ENCODE data around the gene TOP3B.

The TOP3B gene

DNA sequence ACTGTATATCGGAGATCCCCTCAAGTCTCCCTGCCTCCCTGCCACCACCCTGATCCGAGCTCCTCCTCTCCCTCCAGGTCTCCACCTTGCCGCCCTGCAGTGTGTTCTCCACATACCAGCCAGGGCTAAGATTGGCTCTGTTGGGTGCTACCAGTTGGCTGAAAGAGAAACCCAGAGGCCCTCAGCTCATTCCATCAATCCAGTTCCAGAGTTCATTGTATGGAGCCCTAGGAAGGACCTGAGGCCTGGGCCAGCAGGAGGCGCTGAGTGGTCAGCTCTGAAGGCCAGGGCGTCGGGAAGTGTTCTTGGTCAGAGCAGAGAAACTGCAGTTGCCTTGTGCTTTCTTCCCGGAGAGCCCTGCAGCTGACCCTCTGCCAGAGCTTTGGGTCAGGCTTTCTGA, 2.2 kb upstream of the TOP3B start:
- H2BK12ac ChIP-seq (ENCODE audit: low read length in 2 of 2): no peak overlapping the region
- no peak overlapping the region for H2BK5ac ChIP-seq (ENCODE audit: low read depth, low read length, poor library complexity, severe bottlenecking)
- H3K4ac ChIP-seq (ENCODE audit: low read depth in 1 of 2, low read length in 2 of 2): no peak overlapping the region
- no peak overlapping the region for H3K9ac ChIP-seq (ENCODE audit: low read length)
- no peak overlapping the region for H3K27ac ChIP-seq (ENCODE audit: low read length, poor library complexity, severe bottlenecking)
- H3K14ac ChIP-seq (ENCODE audit: low read length in 2 of 2): no peak overlapping the region
- DNase-seq: peak; percentile 8
- no peak overlapping the region for H4K91ac ChIP-seq (ENCODE audit: low read length)
- H4K8ac ChIP-seq (ENCODE audit: low read length): no peak overlapping the region
- H3K27me3 ChIP-seq (ENCODE audit: control insufficient read depth in 1 of 2, insufficient read depth in 1 of 2, low read length in 2 of 2): peaks cover 16 to 20% of the 10 kb centered on the region in 2 experiments
- no peak overlapping the region for H2BK15ac ChIP-seq (ENCODE audit: low read depth, poor library complexity, severe bottlenecking)
- H3K4me1 ChIP-seq (ENCODE audit: control insufficient read depth, insufficient read depth, low read depth, low read length): peaks cover 5% of the 10 kb centered on the region
- no peak overlapping the region for H2AK5ac ChIP-seq (ENCODE audit: low read length, severe bottlenecking)
- no peak overlapping the region for H2AFZ ChIP-seq (ENCODE audit: low read depth, low read length)
- H2BK120ac ChIP-seq (ENCODE audit: low read depth, low read length): no peak overlapping the region
- H3K9me3 ChIP-seq (ENCODE audit: control insufficient read depth, low read length): no peaks in the 10 kb centered on the region
- 42% methylated on average over 7 of the region's 7 CpGs for whole genome bisulfite sequencing
- no peak overlapping the region for H3K4me2 ChIP-seq (ENCODE audit: low read length, poor library complexity, severe bottlenecking)
- peaks cover 0 to 3% of the 10 kb centered on the region in 2 experiments for H3K36me3 ChIP-seq (ENCODE audit: control insufficient read depth in 1 of 2, insufficient read depth in 2 of 2, low read depth in 1 of 2, low read length in 2 of 2)
- no peak overlapping the region for H3K18ac ChIP-seq (ENCODE audit: low read depth in 1 of 2, low read length in 2 of 2)
- H3K23ac ChIP-seq (ENCODE audit: low read length in 2 of 2): no peak overlapping the region
- peaks cover 11% of the 10 kb centered on the region for H3K79me1 ChIP-seq (replicated peaks; ENCODE audit: low read length, poor library complexity, severe bottlenecking)
- no peak overlapping the region for H3K4me3 ChIP-seq (ENCODE audit: insufficient read depth in 1 of 2, low read depth in 1 of 2, low read length in 2 of 2)

DNA sequence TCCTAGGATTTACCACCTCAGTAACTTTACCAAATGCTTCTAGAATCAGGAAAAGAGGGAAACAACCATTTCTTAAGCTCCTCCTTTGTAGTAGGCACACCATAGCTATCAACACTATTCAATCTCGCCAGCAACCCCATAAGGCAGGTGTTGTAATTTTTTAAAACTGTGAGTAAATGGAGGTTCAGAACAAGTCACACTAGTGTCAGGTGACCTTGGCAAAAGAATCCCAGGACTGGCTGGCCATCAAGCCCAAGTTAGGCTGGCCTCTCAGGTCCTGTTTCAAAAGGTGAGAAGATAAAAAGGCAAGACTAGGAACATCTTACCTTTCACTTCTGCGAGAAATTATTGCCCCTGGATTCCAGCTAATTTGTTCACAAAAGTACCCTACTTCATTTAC, 713 bp downstream of the TOP3B start:
- peak overlapping the region; percentile 29 to 86 for H3K18ac ChIP-seq (ENCODE audit: low read depth in 1 of 2, low read length in 2 of 2)
- 6% methylated on average over 1 of the region's 2 CpGs for WGBS
- H2BK5ac ChIP-seq (ENCODE audit: low read depth, low read length, poor library complexity, severe bottlenecking): no peak overlapping the region
- H3K23ac ChIP-seq (ENCODE audit: low read length in 2 of 2): no peak overlapping the region
- peak; percentile 3 for DNase-seq
- peak overlapping the region; percentile 95 to 99 for H3K4me3 ChIP-seq (ENCODE audit: insufficient read depth in 1 of 2, low read depth in 1 of 2, low read length in 2 of 2)
- H2BK12ac ChIP-seq (ENCODE audit: low read length in 2 of 2): no peak overlapping the region
- H3K4me2 ChIP-seq (ENCODE audit: low read length, poor library complexity, severe bottlenecking): peak overlapping the region; percentile 78
- no peak overlapping the region for H3K27ac ChIP-seq (ENCODE audit: low read length, poor library complexity, severe bottlenecking)
- peak overlapping the region in 1 of 2 experiments; percentile 8 for H3K14ac ChIP-seq (ENCODE audit: low read length in 2 of 2)
- H3K4me1 ChIP-seq (ENCODE audit: control insufficient read depth, insufficient read depth, low read depth, low read length): peaks cover 5% of the 10 kb centered on the region
- peak overlapping the region in 1 of 2 experiments; percentile 87 for H3K4ac ChIP-seq (ENCODE audit: low read depth in 1 of 2, low read length in 2 of 2)
- peak overlapping the region; percentile 98 for H3K9ac ChIP-seq (ENCODE audit: low read length)
- H3K27me3 ChIP-seq (ENCODE audit: control insufficient read depth in 1 of 2, insufficient read depth in 1 of 2, low read length in 2 of 2): no peaks in the 10 kb centered on the region
- peaks cover 12 to 22% of the 10 kb centered on the region in 2 experiments for H3K36me3 ChIP-seq (ENCODE audit: control insufficient read depth in 1 of 2, insufficient read depth in 2 of 2, low read depth in 1 of 2, low read length in 2 of 2)
- peak overlapping the region; percentile 25 for H4K91ac ChIP-seq (ENCODE audit: low read length)
- H2BK15ac ChIP-seq (ENCODE audit: low read depth, poor library complexity, severe bottlenecking): no peak overlapping the region
- peaks cover 28% of the 10 kb centered on the region for H3K79me1 ChIP-seq (replicated peaks; ENCODE audit: low read length, poor library complexity, severe bottlenecking)
- H4K8ac ChIP-seq (ENCODE audit: low read length): peak overlapping the region; percentile 86
- no peak overlapping the region for H2AK5ac ChIP-seq (ENCODE audit: low read length, severe bottlenecking)
- no peaks in the 10 kb centered on the region for H3K9me3 ChIP-seq (ENCODE audit: control insufficient read depth, low read length)
- no peak overlapping the region for H2AFZ ChIP-seq (ENCODE audit: low read depth, low read length)
- no peak overlapping the region for H2BK120ac ChIP-seq (ENCODE audit: low read depth, low read length)

DNA sequence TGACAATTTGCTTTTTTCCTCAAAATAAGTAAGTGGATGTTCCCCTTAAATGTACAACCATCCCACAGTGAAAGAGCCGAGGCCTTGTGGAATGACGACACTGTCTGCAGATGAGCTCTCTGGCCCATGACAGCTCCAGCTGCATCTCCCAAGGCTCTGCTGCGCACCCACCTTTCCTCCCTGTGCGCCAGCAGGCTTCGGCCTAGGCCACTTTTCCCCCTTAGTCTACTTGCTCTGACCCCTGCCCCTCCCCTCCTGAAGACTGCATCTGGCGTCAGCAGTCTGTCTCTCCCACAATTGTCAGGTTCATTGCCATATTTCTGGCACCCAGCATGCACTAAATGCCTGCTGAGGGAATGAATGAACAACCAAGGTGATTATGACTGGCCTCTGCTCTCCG, 2.0 kb downstream of the TOP3B start:
- Histone ChIP-seq H3K4ac (ENCODE audit: low read depth in 1 of 2, low read length in 2 of 2) (no peak overlapping the region), H3K4me2 (ENCODE audit: low read length, poor library complexity, severe bottlenecking) (no peak overlapping the region), H2BK15ac (ENCODE audit: low read depth, poor library complexity, severe bottlenecking) (no peak overlapping the region), H3K79me1 (replicated peaks; ENCODE audit: low read length, poor library complexity, severe bottlenecking) (peaks cover 38% of the 10 kb centered on the region), H3K9me3 (ENCODE audit: control insufficient read depth, low read length) (no peaks in the 10 kb centered on the region), H3K23ac (ENCODE audit: low read length in 2 of 2) (no peak overlapping the region), H3K4me1 (ENCODE audit: control insufficient read depth, insufficient read depth, low read depth, low read length) (peaks cover 7% of the 10 kb centered on the region), H4K91ac (ENCODE audit: low read length) (no peak overlapping the region), H2BK120ac (ENCODE audit: low read depth, low read length) (no peak overlapping the region), H2BK12ac (ENCODE audit: low read length in 2 of 2) (no peak overlapping the region), H3K14ac (ENCODE audit: low read length in 2 of 2) (no peak overlapping the region), H3K27me3 (ENCODE audit: control insufficient read depth in 1 of 2, insufficient read depth in 1 of 2, low read length in 2 of 2) (no peaks in the 10 kb centered on the region), H3K36me3 (ENCODE audit: control insufficient read depth in 1 of 2, insufficient read depth in 2 of 2, low read depth in 1 of 2, low read length in 2 of 2) (peaks cover 13 to 28% of the 10 kb centered on the region in 2 experiments), H3K4me3 (ENCODE audit: insufficient read depth in 1 of 2, low read depth in 1 of 2, low read length in 2 of 2) (no peak overlapping the region), H3K27ac (ENCODE audit: low read length, poor library complexity, severe bottlenecking) (no peak overlapping the region), H2AFZ (ENCODE audit: low read depth, low read length) (no peak overlapping the region), H3K18ac (ENCODE audit: low read depth in 1 of 2, low read length in 2 of 2) (no peak overlapping the region), H2AK5ac (ENCODE audit: low read length, severe bottlenecking) (no peak overlapping the region), H3K9ac (ENCODE audit: low read length) (peak overlapping the region; percentile 32), H2BK5ac (ENCODE audit: low read depth, low read length, poor library complexity, severe bottlenecking) (no peak overlapping the region), H4K8ac (ENCODE audit: low read length) (no peak overlapping the region)
- DNase-seq: no peak
- WGBS: 99% methylated on average over 7 of the region's 7 CpGs

DNA sequence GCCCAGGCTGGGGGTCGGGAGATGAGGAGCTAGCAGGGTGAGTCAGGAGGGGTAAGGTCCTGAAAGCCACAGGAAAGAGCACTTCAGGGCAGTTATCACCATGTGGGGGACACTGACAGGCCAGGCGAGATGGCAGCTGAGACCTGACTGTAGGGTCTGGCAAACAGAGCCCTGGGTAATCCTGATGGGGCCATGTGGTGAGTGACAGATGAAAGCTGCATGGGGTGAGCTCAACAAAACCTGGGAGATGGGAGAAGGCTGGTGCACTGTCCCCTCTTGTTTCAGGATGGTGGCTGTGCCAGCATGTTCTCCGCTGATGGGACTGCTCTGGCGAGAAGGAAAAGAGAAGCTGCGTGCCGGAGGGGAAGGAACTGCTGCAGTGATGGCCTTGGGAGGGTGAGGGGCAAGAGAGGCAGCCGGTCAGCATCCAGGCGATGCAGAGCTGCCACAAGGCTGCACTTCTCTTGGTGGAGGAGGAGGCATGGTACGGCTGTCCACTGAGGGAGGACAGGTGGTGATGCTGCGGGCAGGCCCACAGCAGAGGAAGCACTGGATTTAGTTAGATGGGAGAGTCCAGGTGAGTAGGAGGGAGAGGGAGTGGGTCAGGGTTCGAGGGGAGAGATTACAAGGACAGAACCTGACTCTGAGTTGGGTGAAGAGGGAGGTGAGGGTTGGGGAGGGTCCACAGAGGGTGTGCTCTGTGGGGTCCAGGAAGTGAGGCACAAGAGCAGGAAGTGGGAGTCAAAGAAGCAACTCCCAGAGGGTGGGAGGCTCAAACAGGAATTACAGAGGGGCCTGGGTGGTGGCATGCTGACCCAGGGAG, 3.8 kb downstream of the TOP3B start:
- Histone ChIP-seq H3K4me2 (ENCODE audit: low read length, poor library complexity, severe bottlenecking) (no peak overlapping the region), H3K9ac (ENCODE audit: low read length) (no peak overlapping the region), H2BK12ac (ENCODE audit: low read length in 2 of 2) (no peak overlapping the region), H3K23ac (ENCODE audit: low read length in 2 of 2) (no peak overlapping the region), H2BK15ac (ENCODE audit: low read depth, poor library complexity, severe bottlenecking) (no peak overlapping the region), H2AK5ac (ENCODE audit: low read length, severe bottlenecking) (no peak overlapping the region), H4K91ac (ENCODE audit: low read length) (no peak overlapping the region), H3K27me3 (ENCODE audit: control insufficient read depth in 1 of 2, insufficient read depth in 1 of 2, low read length in 2 of 2) (no peaks in the 10 kb centered on the region), H3K9me3 (ENCODE audit: control insufficient read depth, low read length) (no peaks in the 10 kb centered on the region), H3K18ac (ENCODE audit: low read depth in 1 of 2, low read length in 2 of 2) (no peak overlapping the region), H3K36me3 (ENCODE audit: control insufficient read depth in 1 of 2, insufficient read depth in 2 of 2, low read depth in 1 of 2, low read length in 2 of 2) (peaks cover 31 to 46% of the 10 kb centered on the region in 2 experiments), H3K27ac (ENCODE audit: low read length, poor library complexity, severe bottlenecking) (no peak overlapping the region), H3K4me3 (ENCODE audit: insufficient read depth in 1 of 2, low read depth in 1 of 2, low read length in 2 of 2) (no peak overlapping the region), H4K8ac (ENCODE audit: low read length) (no peak overlapping the region), H2BK120ac (ENCODE audit: low read depth, low read length) (no peak overlapping the region), H2AFZ (ENCODE audit: low read depth, low read length) (no peak overlapping the region), H3K4me1 (ENCODE audit: control insufficient read depth, insufficient read depth, low read depth, low read length) (peaks cover 7% of the 10 kb centered on the region), H3K79me1 (replicated peaks; ENCODE audit: low read length, poor library complexity, severe bottlenecking) (peaks cover 53% of the 10 kb centered on the region), H3K4ac (ENCODE audit: low read depth in 1 of 2, low read length in 2 of 2) (no peak overlapping the region), H2BK5ac (ENCODE audit: low read depth, low read length, poor library complexity, severe bottlenecking) (no peak overlapping the region), H3K14ac (ENCODE audit: low read length in 2 of 2) (no peak overlapping the region)
- 96% methylated on average over 11 of the region's 11 CpGs for WGBS
- no peak for DNase-seq

Measured in mesenchymal stem cell (in vitro differentiated cells and primary cell).